ENCODE data around the gene BARX2. TPM values are rescaled to one million over a fixed set of nuclear protein-coding genes. Genes with fewer than 3 reads are reported as not detected.

Gene BARX2
- total RNA-seq, 1 experiment from 2014 or later = 13.4 TPM

- H3K36me3 ChIP-seq (ENCODE audit: low read depth) = no peaks in the 10 kb centered on the region
- CTCF ChIA-PET = no interaction called here
- DNase-seq = peak; percentile 40 to 95
- peaks cover 21% of the 10 kb centered on the region; the same call in 1 of the 2 replicates for H3F3A ChIP-seq (ENCODE audit: insufficient read depth, low read depth)
- H2AFZ ChIP-seq = no peak overlapping the region
- POLR2A ChIA-PET (ENCODE audit: unreplicated experiment) = no interaction called here
- H3K79me2 ChIP-seq (ENCODE audit: low read depth) = no peaks in the 10 kb centered on the region
- no peaks in the 10 kb centered on the region for H3K9me2 ChIP-seq (ENCODE audit: insufficient read depth)
- no peaks in the 10 kb centered on the region for H3K9me3 ChIP-seq (ENCODE audit: insufficient read depth, low read depth)
- H3K27me3 ChIP-seq (ENCODE audit: insufficient read depth, low read depth) = peaks cover 9% of the 10 kb centered on the region; the same call in 1 of the 2 replicates
- intact Hi-C loops (cut with micrococcal nuclease; ENCODE audit: unreplicated experiment) = loop anchor here (10.0 kb wide), 1 partner anchor 476 kb away; no protein-coding TSS in a partner anchor
- H3K27ac ChIP-seq = peak overlapping the region; percentile 15; the same call in 1 of the 2 replicates
- H3K4me3 ChIP-seq = no peak overlapping the region
- no TSS peak for BruUV-seq (replicated peaks)
- H4K20me1 ChIP-seq (ENCODE audit: insufficient read depth) = no peaks in the 10 kb centered on the region
- TF ChIP-seq CTCF (conservative IDR thresholded peaks at IDR 0.05) = no peak
- no peak for TF ChIP-seq EZH2 (IDR thresholded peaks at IDR 0.05; ENCODE audit: low read depth)
- H3K4me1 ChIP-seq (replicated peaks; ENCODE audit: insufficient read depth) = peaks cover 48% of the 10 kb centered on the region
- H3K4me2 ChIP-seq = peak overlapping the region; percentile 48
Measured at GRCh38 chr11:129368889-129369672, 6.6 kb upstream of the BARX2 start.

- ChIA-PET CTCF (no interaction called here), POLR2A (ENCODE audit: unreplicated experiment) (no interaction called here)
- BruUV-seq (replicated peaks) = no TSS peak
- Histone ChIP-seq H4K20me1 (ENCODE audit: insufficient read depth) (no peaks in the 10 kb centered on the region), H3K4me3 (no peak overlapping the region), H3K4me2 (no peak overlapping the region), H3K9me2 (ENCODE audit: insufficient read depth) (no peaks in the 10 kb centered on the region), H2AFZ (no peak overlapping the region), H3K4me1 (replicated peaks; ENCODE audit: insufficient read depth) (peaks cover 35% of the 10 kb centered on the region), H3K9me3 (ENCODE audit: insufficient read depth, low read depth) (no peaks in the 10 kb centered on the region), H3F3A (ENCODE audit: insufficient read depth, low read depth) (peaks cover 18% of the 10 kb centered on the region; the same call in 1 of the 2 replicates), H3K79me2 (ENCODE audit: low read depth) (no peaks in the 10 kb centered on the region), H3K27ac (no peak overlapping the region), H3K27me3 (ENCODE audit: insufficient read depth, low read depth) (peaks cover 9% of the 10 kb centered on the region; the same call in 1 of the 2 replicates), H3K36me3 (ENCODE audit: low read depth) (no peaks in the 10 kb centered on the region)
- TF ChIP-seq CTCF (conservative IDR thresholded peaks at IDR 0.05) (no peak), EZH2 (IDR thresholded peaks at IDR 0.05; ENCODE audit: low read depth) (no peak)
- peak in 1 of 2 experiments; percentile 6 for DNase-seq
- intact Hi-C loops (cut with micrococcal nuclease; ENCODE audit: unreplicated experiment) = loop anchor here (5.0 to 10.0 kb wide), 2 partner anchors 134 to 483 kb away; no protein-coding TSS in a partner anchor
Measured at GRCh38 chr11:129370715-129371114, 4.9 kb upstream of the BARX2 start.

- Histone ChIP-seq H3K36me3 (ENCODE audit: low read depth) (no peaks in the 10 kb centered on the region), H3K9me3 (ENCODE audit: insufficient read depth, low read depth) (no peaks in the 10 kb centered on the region), H3F3A (ENCODE audit: insufficient read depth, low read depth) (peaks cover 23% of the 10 kb centered on the region; the same call in 1 of the 2 replicates), H3K9me2 (ENCODE audit: insufficient read depth) (no peaks in the 10 kb centered on the region), H3K79me2 (ENCODE audit: low read depth) (peaks cover 17% of the 10 kb centered on the region), H4K20me1 (ENCODE audit: insufficient read depth) (no peaks in the 10 kb centered on the region), H3K27me3 (ENCODE audit: insufficient read depth, low read depth) (peaks cover 9% of the 10 kb centered on the region; the same call in 1 of the 2 replicates), H2AFZ (no peak overlapping the region), H3K4me3 (no peak overlapping the region), H3K27ac (no peak overlapping the region), H3K4me1 (replicated peaks; ENCODE audit: insufficient read depth) (peaks cover 31% of the 10 kb centered on the region), H3K4me2 (peak overlapping the region; percentile 99; the same call in 1 of the 2 replicates)
- intact Hi-C loops (cut with micrococcal nuclease; ENCODE audit: unreplicated experiment) = loop anchor here (5.0 to 10.0 kb wide), 2 partner anchors 132 to 486 kb away; no protein-coding TSS in a partner anchor
- no TSS peak for BruUV-seq (replicated peaks)
- ChIA-PET POLR2A (ENCODE audit: unreplicated experiment) (no interaction called here), CTCF (no interaction called here)
- TF ChIP-seq EZH2 (IDR thresholded peaks at IDR 0.05; ENCODE audit: low read depth) = no peak
- no peak for TF ChIP-seq CTCF (conservative IDR thresholded peaks at IDR 0.05)
- peak; percentile 12 to 13 for DNase-seq
Measured at GRCh38 chr11:129372609-129373488, 2.8 kb upstream of the BARX2 start.

All from PC-9 (cell line).